ENCODE data around the gene KCNE2.

GRCh38 chr21:34362670-34363069 lies 1.1 kb upstream of the KCNE2 start:
- TF ChIP-seq POLR2A (IDR thresholded peaks at IDR 0.05): no peak
- no peak for TF ChIP-seq CTCF (IDR thresholded peaks at IDR 0.05)
